HG03095 (cell line): ENCODE measurements around the gene RGS19.

Experiments
- ATAC-seq: cut with Tn5 transposase; IDR thresholded peaks from one replicate; pipeline ENCODE4 v1.9.1; 2021; ENCODE audit warnings: moderate library complexity; ENCODE audit not compliant: unreplicated experiment

RGS19 gene

GRCh38 chr20:64050261-64051032 is 28.9 kb downstream of the RGS19 start:
- ATAC-seq, result no peak

- ATAC-seq, result no peak
These were observed 29.4 kb downstream of the RGS19 start for GRCh38 chr20:64049878-64050260.

- no peak for ATAC-seq
These were observed 30.0 kb downstream of the RGS19 start, which contains the start of gene SOX18 for GRCh38 chr20:64049060-64049877. Gene SOX18 (minus strand): TSS chr20:64049639. CDS start chr20:64049516, 123 bp downstream.

- ATAC-seq, result no peak
These were observed 30.8 kb downstream of the RGS19 start for GRCh38 chr20:64048402-64049044.

GRCh38 chr20:64047968-64048401 is 31.3 kb downstream of the RGS19 start:
- ATAC-seq, result no peak

- no peak for ATAC-seq
These were observed 32.3 kb downstream of the RGS19 start for GRCh38 chr20:64047046-64047389.

- no peak for ATAC-seq
These were observed 33.8 kb downstream of the RGS19 start for GRCh38 chr20:64045346-64046011.

- no peak for ATAC-seq
These were observed 34.7 kb downstream of the RGS19 start for GRCh38 chr20:64044484-64045247.

- no peak for ATAC-seq
These were observed 35.5 kb downstream of the RGS19 start for GRCh38 chr20:64043768-64044167.

- no peak for ATAC-seq
These were observed 37.1 kb downstream of the RGS19 start for GRCh38 chr20:64042054-64042781.

- ATAC-seq, result no peak
These were observed 37.6 kb downstream of the RGS19 start for GRCh38 chr20:64041781-64042053.

GRCh38 chr20:64041040-64041780 is 38.1 kb downstream of the RGS19 start:
- ATAC-seq, result no peak

GRCh38 chr20:64040231-64041039 is 38.9 kb downstream of the RGS19 start:
- ATAC-seq, result no peak

- ATAC-seq, result no peak
These were observed 39.8 kb downstream of the RGS19 start for GRCh38 chr20:64039293-64040160.

GRCh38 chr20:64038565-64039292 is 40.6 kb downstream of the RGS19 start:
- ATAC-seq, result peak; percentile 39

- ATAC-seq, result peak; percentile 23
These were observed 41.1 kb downstream of the RGS19 start for GRCh38 chr20:64038224-64038564.
